GM18909 (cell line): ENCODE data around the gene BRICD5.

Source experiments
- ATAC-seq: cut with Tn5 transposase; IDR thresholded peaks from one replicate; pipeline ENCODE4 v1.9.1; 2021; ENCODE audit warnings: mild to moderate bottlenecking; ENCODE audit not compliant: unreplicated experiment, poor library complexity

The BRICD5 gene

DNA sequence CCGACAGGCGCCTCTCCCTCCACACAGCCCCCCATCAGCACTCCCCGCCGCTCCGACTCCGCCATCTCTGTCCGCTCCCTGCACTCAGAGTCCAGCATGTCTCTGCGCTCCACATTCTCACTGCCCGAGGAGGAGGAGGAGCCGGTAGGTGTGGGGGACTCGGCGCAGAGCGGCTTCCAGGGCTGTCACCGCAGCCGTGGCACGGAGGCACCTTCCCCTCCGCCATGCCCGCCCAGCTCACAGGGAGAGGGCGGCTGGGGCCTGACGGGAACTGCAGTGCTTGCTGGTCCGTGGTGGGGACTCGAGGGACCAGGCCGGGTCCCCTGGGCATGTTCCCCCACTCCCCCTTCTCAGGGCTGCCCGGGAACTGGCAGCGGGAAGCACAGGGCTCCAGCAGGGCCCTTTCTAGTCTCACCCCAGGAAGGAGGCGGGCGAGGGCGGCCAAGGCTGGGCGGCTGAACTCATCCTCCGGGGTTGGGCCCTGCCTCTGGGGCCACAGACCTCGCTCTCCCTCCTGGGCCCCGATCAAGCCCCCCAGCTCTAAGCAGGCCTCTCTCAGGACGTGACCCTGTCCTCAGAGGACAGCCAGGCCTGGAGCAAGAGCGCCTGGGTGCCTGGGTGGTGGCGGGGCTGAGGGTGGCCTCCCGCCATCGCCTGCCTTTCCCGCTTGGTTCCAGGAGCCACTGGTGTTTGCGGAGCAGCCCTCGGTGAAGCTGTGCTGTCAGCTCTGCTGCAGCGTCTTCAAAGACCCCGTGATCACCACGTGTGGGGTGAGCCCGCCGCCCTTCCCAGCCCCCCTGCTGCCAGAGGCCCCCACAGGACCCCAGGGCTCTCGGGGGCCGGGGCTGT, 39.9 kb downstream of the BRICD5 start:
- no peak for ATAC-seq

DNA sequence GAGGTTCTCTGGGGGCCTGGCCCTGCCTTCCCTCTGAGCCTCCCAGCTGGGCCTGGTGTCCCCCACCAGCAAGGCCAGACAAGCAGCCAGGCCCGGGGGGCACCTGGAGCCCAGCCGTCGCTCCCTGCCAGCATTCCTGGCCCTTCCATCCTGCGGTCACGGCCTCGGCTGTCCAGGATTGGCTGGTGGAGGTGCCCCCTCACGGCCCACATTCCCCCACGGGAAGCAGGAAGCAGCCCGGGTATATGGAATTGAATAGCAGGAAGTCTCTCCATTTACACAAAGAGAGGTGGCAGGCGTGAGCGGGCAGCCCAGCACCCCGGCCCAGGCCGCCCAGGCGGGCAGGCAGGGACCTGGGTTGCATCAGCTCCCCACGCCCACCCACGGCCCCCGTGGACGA, 40.6 kb downstream of the BRICD5 start:
- no peak for ATAC-seq

GRCh38 chr16:2167068-2167638, 43.5 kb downstream of the BRICD5 start:
- ATAC-seq = no peak

DNA sequence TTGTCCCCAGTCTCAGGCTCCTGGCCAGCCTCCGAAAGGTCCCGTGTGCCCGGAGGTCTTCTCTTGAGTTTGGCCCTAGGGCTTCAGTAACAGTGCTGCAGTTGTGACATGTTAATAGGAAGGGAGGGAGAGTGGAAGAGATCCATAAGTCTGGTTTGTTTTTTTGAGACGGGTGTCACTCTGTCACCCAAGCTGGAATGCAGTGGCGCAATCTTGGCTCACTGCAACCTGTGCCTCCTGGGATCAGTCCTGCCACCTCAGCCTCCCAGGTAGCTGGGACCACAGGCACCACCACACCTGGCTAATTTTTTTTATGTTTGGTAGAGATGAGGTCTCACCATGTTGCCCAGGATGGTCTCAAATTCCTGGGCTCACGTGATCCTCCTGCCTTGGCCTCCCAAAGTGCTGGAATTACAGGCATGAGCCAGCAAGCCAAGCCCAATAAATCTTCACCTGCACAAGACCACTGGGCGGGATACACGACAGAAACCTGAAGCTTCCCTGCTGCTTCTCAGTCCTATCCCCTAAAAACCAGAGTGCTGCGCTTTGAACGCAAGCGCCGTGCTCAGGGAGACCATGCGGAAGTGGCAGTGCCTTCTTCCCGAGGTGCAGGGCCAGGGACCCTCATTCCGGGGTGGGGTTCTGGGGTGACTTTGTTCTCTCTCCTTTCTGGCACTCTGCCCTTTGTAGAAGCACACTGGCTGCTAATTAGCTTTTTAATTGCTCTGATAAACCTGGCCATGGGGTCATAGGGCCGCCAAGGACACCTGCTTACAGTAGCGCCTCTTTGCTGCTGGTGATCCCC, 44.2 kb downstream of the BRICD5 start:
- no peak for ATAC-seq

GRCh38 chr16:2165861-2166260, 44.8 kb downstream of the BRICD5 start:
- ATAC-seq = no peak

DNA sequence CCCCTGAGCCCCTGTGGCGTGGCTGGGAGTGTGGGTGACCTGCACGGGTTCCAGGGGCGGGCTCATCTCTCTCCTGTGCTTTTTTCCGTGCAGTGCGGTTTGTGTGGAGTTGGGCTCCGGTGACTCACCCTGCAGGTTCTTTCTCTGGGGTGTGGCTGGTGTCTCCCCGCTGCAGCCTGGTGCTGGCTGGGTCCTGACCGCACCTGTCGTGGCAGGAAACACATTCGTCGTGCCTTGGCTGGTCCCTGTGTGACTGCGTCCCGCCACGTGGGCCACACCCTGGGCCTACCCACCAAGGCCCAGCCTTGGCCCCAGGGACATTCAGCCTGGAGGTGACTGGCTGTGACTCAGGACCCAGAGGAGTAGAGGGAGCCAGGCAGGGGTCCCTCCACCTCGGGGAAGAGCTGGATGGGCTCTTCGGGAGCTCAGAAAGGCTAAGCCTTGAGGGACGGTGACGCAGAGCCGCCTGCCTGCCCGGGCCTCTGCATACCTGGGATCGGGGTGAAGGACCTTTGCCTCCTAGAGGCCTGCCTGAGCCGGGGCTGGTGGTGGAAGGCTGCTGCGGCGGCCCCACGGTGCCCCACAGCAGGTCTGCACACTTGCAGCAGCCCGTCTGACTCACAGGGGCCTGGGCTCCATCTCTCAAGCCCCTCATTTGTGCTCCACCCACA, 47.3 kb downstream of the BRICD5 start:
- no peak for ATAC-seq

DNA sequence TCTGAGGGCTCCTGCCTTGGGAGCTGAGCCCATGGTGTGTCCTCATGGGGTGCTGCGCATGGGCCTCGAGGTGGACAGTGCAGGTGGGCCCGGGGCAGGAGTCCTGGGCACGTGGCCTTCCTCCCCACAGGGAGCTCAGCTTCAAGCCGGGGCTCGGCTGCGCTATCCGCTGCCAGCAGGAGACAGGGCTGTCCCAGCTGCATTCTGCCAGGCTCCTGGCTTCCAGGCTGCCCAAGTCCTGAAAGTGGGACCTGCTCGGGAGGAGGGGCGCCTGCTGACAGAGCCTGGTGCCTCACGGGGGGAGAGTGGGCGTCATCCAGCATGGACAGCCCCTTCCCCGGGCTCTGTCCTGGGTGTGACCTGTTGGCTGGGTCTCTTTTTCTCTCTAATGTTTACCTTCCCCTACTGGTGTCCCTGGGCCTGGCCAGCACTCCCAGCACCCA, 48.0 kb downstream of the BRICD5 start:
- ATAC-seq = no peak

- no peak for ATAC-seq
These were observed 48.8 kb downstream of the BRICD5 start for GRCh38 chr16:2161911-2162310.

DNA sequence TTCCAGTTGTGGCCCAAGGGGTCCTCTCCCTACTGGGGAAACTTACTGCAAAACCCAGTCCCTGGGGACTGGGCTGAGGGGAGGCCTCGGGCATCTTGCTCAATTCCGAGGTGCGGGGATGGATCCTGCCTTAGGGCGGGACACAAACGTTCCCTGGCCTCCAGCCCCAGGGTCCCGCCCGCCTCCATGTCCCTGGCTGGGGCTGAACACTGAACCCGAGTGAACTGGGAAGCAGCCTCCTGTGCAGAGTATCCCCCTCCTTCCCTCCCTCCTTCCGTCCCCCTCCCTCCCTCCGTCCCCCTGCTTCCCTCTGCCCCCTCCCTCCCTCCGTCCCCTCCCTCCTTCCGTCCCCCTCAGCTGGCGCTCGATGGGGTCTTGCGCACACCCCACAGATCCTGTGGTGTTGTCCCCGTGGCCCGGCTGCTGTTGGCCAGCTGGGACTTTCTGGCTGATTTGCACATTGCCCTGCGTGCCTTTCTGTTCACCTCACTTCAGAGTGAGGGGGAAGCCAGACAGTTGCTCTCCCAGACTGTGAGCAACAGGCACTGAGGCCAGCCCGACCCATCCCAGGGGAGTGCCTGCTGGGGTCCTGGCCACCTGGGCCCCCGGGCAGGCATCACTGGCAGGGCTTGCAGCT, 49.6 kb downstream of the BRICD5 start:
- no peak for ATAC-seq
